Muscle of leg (tissue), 11 donors: ENCODE results near the gene TULP4. TPM values are rescaled to one million over a fixed set of nuclear protein-coding genes. Genes with fewer than 3 reads are reported as not detected.

Source experiments
- DNase-seq: peaks from one replicate; pipeline ENCODE4 v3.0.0; 2013
- H3K27ac ChIP-seq: one replicate; pipeline ENCODE4 v1.5.1; 2013; ENCODE audit warnings: mild to moderate bottlenecking, low read length, control low read depth
- H3K27me3 ChIP-seq: one replicate; pipeline ENCODE4 v1.6.1; 2013; ENCODE audit warnings: low read length; ENCODE audit not compliant: control insufficient read depth, insufficient read depth
- H3K36me3 ChIP-seq: one replicate; pipeline ENCODE4 v1.6.1; 2013; ENCODE audit warnings: low read length; ENCODE audit not compliant: control insufficient read depth, insufficient read depth
- H3K4me1 ChIP-seq: one replicate; pipeline ENCODE4 v1.6.1; 2013; ENCODE audit warnings: low read length; ENCODE audit not compliant: control insufficient read depth, insufficient read depth
- H3K4me3 ChIP-seq: one replicate; pipeline ENCODE4 v1.5.1; 2013; ENCODE audit warnings: low read length, control low read depth
- H3K9me3 ChIP-seq: replicated peaks from 2 replicates; pipeline ENCODE4 v1.6.1; 2013; ENCODE audit warnings: low read depth, low read length; ENCODE audit not compliant: control insufficient read depth
- whole genome bisulfite sequencing: methylation state at CpG from one replicate; pipeline ENCODE4 v1.1.5; 2013; ENCODE audit warnings: missing lambda C conversion rate; ENCODE audit not compliant: insufficient coverage; 5-methylcytosine and 5-hydroxymethylcytosine counted together
- polyA plus RNA-seq, 8 donors: library from polyadenylated mRNA; unstranded; fragments of 120-200 nt; gene quantifications; one replicate each; pipeline versions ENCODE4 v1.2.1 to v1.2.3, GENCODE V29; 2013; ENCODE audit warnings: inconsistent platforms in 1 of 8, low replicate concordance in 1 of 8; ENCODE audit not compliant: insufficient read length in 8 of 8, insufficient read depth in 1 of 8
- total RNA-seq: library from RNA; stranded (reverse); fragments of 120-200 nt; gene quantifications from one replicate; pipeline ENCODE4 v1.2.4, GENCODE V29; 2013

Gene TULP4
- total and polyA plus RNA-seq, 9 donors, result 11.2 to 176 (median 17.8) TPM

- Histone ChIP-seq H3K27me3 (no peaks in the 10 kb centered on the region), H3K36me3 (no peaks in the 10 kb centered on the region), H3K4me3 (no peak overlapping the region), H3K9me3 (no peaks in the 10 kb centered on the region), H3K27ac (no peak overlapping the region), H3K4me1 (no peaks in the 10 kb centered on the region)
- 84% methylated on average over 10 of the region's 15 CpGs for WGBS
- no peak for DNase-seq
Observed at GRCh38 chr6:158422629-158423238, 110.5 kb downstream of the TULP4 start.

- no peak for DNase-seq
- H3K4me3 ChIP-seq, result no peak overlapping the region
- H3K4me1 ChIP-seq, result no peaks in the 10 kb centered on the region
- WGBS, result 45% methylated on average over 1 of the region's 4 CpGs
- H3K27ac ChIP-seq, result no peak overlapping the region
- no peaks in the 10 kb centered on the region for H3K9me3 ChIP-seq
- no peaks in the 10 kb centered on the region for H3K27me3 ChIP-seq
- peaks cover 9% of the 10 kb centered on the region for H3K36me3 ChIP-seq
Observed at GRCh38 chr6:158431036-158431435, 118.8 kb downstream of the TULP4 start.

DNA sequence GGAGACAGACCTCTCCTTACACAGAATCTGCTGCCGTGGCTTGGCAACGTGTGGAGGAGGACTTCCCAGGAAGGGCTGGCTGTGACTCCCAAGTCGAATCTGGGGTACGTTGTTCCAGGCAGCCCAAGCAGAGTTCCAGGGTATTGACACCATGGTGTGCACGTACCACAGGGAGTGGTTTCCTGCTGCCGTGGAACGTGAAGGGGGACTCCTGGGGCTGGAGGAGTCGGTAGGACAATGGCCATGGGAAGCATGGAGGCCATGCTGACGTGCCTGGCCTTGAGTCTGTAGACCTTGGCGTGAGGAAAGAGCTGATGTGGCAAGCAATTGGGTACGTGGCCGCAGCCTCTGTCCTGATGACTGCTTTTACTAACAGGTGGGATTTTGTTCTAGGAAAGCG lies 119.3 kb downstream of the TULP4 start:
- 87% methylated on average over 11 of the region's 13 CpGs for WGBS
- no peaks in the 10 kb centered on the region for H3K27me3 ChIP-seq
- DNase-seq, result no peak
- no peaks in the 10 kb centered on the region for H3K9me3 ChIP-seq
- peaks cover 9% of the 10 kb centered on the region for H3K36me3 ChIP-seq
- H3K27ac ChIP-seq, result no peak overlapping the region
- H3K4me1 ChIP-seq, result no peaks in the 10 kb centered on the region
- no peak overlapping the region for H3K4me3 ChIP-seq

DNA sequence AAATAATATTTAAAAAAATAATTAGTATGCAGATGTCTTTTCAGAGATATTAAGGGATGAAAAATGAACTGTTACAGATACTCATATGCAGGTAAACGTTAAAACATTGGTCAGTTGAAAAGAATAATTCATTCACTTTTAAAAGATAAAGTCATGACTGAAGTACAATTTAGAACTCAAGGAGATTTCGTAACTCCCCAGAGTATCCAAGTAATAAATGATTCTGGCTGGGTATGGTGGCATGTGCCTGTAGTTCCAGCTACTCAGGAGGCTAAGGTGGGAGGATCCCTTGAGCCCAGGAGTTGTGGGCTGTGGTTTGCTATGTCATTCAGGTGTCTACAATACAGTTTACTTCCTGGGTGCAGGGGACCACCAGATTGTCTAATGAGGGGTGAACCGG lies 125.3 kb downstream of the TULP4 start:
- H3K9me3 ChIP-seq, result no peaks in the 10 kb centered on the region
- no peak for DNase-seq
- H3K27me3 ChIP-seq, result no peaks in the 10 kb centered on the region
- no CpG with 5 or more reads among the region's 3 CpGs for WGBS
- H3K4me3 ChIP-seq, result no peak overlapping the region
- H3K36me3 ChIP-seq, result peaks cover 2% of the 10 kb centered on the region
- H3K27ac ChIP-seq, result no peak overlapping the region
- H3K4me1 ChIP-seq, result peaks cover 11% of the 10 kb centered on the region

DNA sequence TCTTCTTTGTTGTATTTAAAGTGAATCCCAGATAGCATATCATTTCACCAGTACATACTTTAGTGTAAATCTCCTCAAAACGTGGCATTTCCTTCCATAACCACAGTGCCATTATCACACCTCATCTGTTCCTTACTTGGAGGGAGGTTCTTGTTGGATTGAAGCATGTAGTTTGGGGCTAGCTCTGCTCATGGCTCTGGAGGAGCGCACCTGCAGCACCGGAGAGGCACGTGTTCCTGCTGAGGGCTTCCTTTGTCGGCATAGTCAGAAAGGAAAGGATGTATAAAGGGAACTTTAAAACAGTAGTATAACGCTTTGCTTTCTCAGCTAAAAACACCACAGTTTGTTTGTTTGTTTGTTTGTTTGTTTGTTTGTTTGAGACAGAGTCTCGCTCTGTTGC lies 126.0 kb downstream of the TULP4 start:
- 80% methylated on average over 3 of the region's 7 CpGs for WGBS

GRCh38 chr6:158439255-158439654 lies 127.0 kb downstream of the TULP4 start:
- peaks cover 11% of the 10 kb centered on the region for H3K4me1 ChIP-seq
- H3K36me3 ChIP-seq, result peaks cover 2% of the 10 kb centered on the region
- no peaks in the 10 kb centered on the region for H3K9me3 ChIP-seq
- H3K27me3 ChIP-seq, result no peaks in the 10 kb centered on the region
- DNase-seq, result no peak
- no peak overlapping the region for H3K27ac ChIP-seq
- no peak overlapping the region for H3K4me3 ChIP-seq

More for the DNA sequence above, 126.0 kb downstream of the TULP4 start:
- Histone ChIP-seq H3K4me1 (peaks cover 11% of the 10 kb centered on the region), H3K27me3 (no peaks in the 10 kb centered on the region), H3K9me3 (no peaks in the 10 kb centered on the region), H3K4me3 (no peak overlapping the region), H3K27ac (no peak overlapping the region), H3K36me3 (peaks cover 2% of the 10 kb centered on the region)
- DNase-seq, result no peak

DNA sequence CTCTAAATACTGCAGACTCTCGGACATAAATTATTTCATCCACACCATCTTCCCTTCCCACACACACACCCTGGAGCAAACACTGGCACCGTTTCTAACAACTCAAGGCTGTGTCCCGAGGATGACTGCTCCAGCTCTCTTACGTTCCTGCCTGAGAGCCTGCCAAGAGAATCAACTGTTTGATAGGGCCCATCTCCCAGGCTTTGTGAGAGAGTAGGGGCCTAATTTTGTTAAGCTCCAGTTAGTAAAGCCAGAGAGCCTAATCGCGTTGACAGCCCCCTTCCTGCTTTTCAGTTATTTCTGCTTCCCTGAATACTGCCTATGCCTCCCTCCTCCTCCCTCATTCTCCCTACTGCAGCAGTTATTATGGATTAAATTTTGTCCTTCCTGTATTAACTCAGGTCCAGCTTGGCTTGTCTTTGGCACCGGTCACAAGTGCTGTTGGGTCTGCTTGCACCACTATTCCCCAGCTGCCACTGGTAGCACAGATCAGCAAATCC lies 129.5 kb downstream of the TULP4 start:
- 17% methylated on average over 1 of the region's 7 CpGs for WGBS
- H3K4me3 ChIP-seq, result no peak overlapping the region
- H3K27ac ChIP-seq, result peak overlapping the region; percentile 62

GRCh38 chr6:158442306-158442705 lies 130.0 kb downstream of the TULP4 start:
- peaks cover 11% of the 10 kb centered on the region for H3K4me1 ChIP-seq
- H3K36me3 ChIP-seq, result no peaks in the 10 kb centered on the region
- no peak overlapping the region for H3K4me3 ChIP-seq
- no peak for DNase-seq
- WGBS, result 86% methylated on average over 1 of the region's 4 CpGs
- H3K27me3 ChIP-seq, result no peaks in the 10 kb centered on the region
- no peaks in the 10 kb centered on the region for H3K9me3 ChIP-seq
- H3K27ac ChIP-seq, result no peak overlapping the region

More for the DNA sequence above, 129.5 kb downstream of the TULP4 start:
- peaks cover 11% of the 10 kb centered on the region for H3K4me1 ChIP-seq
- no peaks in the 10 kb centered on the region for H3K27me3 ChIP-seq
- peak; percentile 92 for DNase-seq
- H3K9me3 ChIP-seq, result no peaks in the 10 kb centered on the region
- H3K36me3 ChIP-seq, result no peaks in the 10 kb centered on the region

- Histone ChIP-seq H3K9me3 (no peaks in the 10 kb centered on the region), H3K27me3 (no peaks in the 10 kb centered on the region), H3K4me1 (peaks cover 11% of the 10 kb centered on the region), H3K36me3 (peaks cover 8% of the 10 kb centered on the region), H3K4me3 (no peak overlapping the region), H3K27ac (no peak overlapping the region)
- WGBS, result 100% methylated on average over 3 of the region's 5 CpGs
- DNase-seq, result no peak
Observed at GRCh38 chr6:158445426-158446085, 133.3 kb downstream of the TULP4 start.

DNA sequence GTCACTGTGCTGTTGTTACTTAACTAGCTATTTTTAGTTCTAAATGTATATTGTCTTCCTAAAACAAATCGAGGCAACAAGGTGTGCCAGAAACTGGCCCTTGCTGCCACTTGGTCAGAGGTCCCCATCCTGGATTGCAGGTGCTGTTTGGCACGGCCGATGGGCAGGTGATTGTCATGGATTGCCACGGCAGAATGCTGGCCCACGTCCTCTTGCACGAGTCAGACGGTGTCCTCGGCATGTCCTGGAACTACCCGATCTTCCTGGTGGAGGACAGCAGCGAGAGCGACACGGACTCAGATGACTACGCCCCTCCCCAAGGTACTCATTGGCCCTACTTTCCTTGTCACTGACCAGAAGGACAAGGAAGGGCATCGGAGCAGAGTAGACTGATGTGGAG lies 136.6 kb downstream of the TULP4 start:
- Histone ChIP-seq H3K27me3 (no peaks in the 10 kb centered on the region), H3K4me3 (no peak overlapping the region), H3K9me3 (no peaks in the 10 kb centered on the region), H3K36me3 (peaks cover 23% of the 10 kb centered on the region), H3K27ac (no peak overlapping the region), H3K4me1 (no peaks in the 10 kb centered on the region)
- 96% methylated on average over 7 of the region's 14 CpGs for WGBS
- no peak for DNase-seq
